Fibroblast of lung (primary cell): ENCODE data around the gene UBXN11.

Source experiments
- CTCF ChIP-seq, 2 donors: IDR thresholded peaks in 1 of 2; conservative IDR thresholded peaks in 1 of 2; 1 replicate in 1 of 2; 2 replicates in 1 of 2; pipeline ENCODE4 v1.5.1; 2011 to 2012; ENCODE audit warnings: low read length in 2 of 2, control low read depth in 1 of 2, inconsistent platforms in 1 of 2, low read depth in 1 of 2, mild to moderate bottlenecking in 1 of 2
- EZH2 ChIP-seq: IDR thresholded peaks from 2 replicates; pipeline ENCODE4 v1.5.1; 2012; ENCODE audit warnings: low read length, control low read depth, mild to moderate bottlenecking; ENCODE audit errors: missing control alignments

- TF ChIP-seq CTCF (conservative IDR thresholded peaks at IDR 0.05 in 1 of 2, IDR thresholded peaks at IDR 0.05 in 1 of 2; ENCODE audit: low read depth in 1 of 2, low read length in 2 of 2) (no peak), EZH2 (no peak)
Measured at GRCh38 chr1:26296340-26297056, 9.9 kb downstream of the UBXN11 start.
